HuH-7.5 (cell line): ENCODE data around the gene SMC3.
"Not testable (repeated sequence)": the region's sequence is repeated elsewhere in the genome, so short reads cannot be mapped to it uniquely, and the experiment has no call there.

Experiments used
- DNase-seq: peaks from one replicate; pipeline ENCODE4 v3.0.0; 2011; ENCODE audit warnings: low spot score

SMC3 gene

GRCh38 chr10:110584006-110584405 lies 16.5 kb downstream of the SMC3 start:
- no peak for DNase-seq

DNA sequence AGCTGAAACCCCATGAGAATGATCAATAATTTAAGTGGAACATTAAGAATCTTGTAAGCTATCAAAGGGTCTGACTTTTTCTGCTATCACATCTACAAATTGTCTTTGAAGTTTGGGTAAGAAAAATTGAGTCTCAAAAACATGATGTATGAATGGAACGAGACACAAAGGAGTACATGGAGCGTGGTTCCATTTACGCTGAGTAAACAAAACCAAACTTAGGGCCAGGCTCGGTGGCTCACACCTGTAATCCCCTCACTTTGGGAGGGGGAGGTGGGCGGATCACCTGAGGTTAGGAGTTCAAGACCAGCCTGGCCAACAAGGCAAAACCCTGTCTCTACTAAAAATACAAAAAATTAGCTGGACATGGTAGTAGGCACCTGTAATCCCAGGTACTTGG lies 24.3 kb downstream of the SMC3 start:
- DNase-seq, result no peak

DNA sequence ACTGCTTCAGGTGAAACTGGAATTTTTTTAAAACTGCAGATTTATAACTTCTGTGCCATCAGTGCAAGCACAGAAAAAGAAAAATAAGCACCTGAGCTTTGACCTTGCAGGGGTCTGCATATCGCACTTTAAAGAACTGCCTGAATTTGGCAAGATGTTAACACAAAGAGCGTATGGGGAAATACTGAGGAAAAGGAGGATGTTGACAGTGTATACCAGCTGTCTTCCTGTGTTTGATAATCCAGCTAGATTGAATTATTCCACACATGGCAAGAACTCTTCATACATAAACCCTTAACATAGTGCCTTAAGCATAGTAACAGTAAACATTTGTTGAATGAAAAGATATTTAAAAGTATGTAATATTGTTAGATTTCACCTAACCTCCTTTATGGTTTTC lies 30.0 kb downstream of the SMC3 start:
- no peak for DNase-seq

GRCh38 chr10:110600487-110601101 lies 33.1 kb downstream of the SMC3 start:
- DNase-seq, result peak; percentile 22

DNA sequence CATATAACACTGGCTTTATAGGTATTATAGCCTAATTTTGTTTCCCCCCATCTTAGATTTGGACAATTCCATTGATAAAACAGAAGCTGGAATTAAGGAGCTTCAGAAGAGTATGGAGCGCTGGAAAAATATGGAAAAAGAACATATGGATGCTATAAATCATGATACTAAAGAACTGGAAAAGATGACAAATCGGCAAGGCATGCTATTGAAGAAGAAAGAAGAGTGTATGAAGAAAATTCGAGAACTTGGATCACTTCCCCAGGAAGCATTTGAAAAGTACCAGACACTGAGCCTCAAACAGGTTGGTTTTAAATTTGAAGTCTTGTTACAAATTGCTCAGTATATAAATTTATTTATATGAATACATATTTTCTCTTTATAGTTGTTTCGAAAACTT lies 34.1 kb downstream of the SMC3 start:
- DNase-seq, result no peak

DNA sequence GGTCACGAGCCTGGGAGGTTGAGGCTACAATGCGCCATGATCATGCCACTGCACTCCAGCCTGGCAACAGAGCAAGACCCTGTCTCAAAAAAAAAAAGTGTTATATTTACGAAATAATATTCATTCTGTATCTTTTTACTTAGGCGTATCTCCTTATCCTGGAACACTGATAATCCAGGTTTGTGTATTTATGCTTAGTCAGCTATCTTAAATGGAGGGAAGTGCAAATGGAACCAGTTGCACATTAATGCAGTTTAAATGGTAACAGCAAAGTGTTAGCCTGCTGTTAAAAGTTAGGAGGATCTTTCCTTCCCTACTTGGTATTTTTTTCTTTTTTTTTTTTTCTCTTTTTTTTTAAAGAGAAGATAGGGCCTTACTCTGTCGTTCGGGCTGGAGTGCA lies 40.6 kb downstream of the SMC3 start:
- no peak for DNase-seq

DNA sequence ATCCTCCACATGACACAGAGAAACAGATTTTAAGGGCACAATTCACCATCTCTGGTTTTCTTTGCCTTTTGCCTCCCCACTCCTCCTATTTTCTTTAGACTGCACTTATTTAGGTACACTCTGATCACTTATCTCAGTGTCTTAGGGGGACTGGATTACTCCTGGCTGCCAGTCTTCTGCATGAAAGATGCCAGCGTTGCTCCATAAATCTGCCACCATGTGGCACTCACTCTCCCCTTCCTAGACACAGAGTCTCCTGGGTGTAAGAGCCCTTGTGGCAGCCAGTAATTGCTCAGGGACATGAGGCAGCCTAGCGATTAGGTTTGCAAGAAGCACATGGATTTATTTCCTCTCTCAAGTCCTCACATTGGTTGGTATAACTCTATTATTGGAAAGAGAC lies 42.1 kb downstream of the SMC3 start:
- no peak for DNase-seq

- peak; percentile 27 for DNase-seq
These were observed 42.8 kb downstream of the SMC3 start for GRCh38 chr10:110610308-110610774.

DNA sequence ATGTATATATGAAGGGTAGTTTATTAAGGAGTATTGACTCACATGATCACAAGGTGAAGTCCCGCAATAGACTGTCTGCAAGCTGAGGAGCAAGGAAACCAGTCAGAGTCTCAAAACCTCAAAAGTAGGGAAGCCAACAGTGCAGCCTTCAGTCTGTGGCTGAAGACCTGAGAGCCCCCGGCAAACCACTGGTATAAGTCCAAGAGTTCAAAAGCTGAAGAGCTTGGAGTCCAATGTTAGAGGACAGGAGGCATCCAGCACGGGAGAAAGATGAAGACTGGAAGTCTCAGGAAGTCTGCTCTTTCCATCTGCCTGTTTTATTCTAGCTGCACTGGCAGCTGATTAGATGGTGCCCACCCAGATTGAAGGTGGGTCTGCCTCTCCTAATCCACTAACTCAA lies 43.3 kb downstream of the SMC3 start:
- DNase-seq, result not testable (repeated sequence)

- DNase-seq, result no peak
These were observed 44.6 kb downstream of the SMC3 start for GRCh38 chr10:110612087-110612486.

- DNase-seq, result no peak
These were observed 45.1 kb downstream of the SMC3 start for GRCh38 chr10:110612629-110613028.

GRCh38 chr10:110613341-110613995 lies 46.0 kb downstream of the SMC3 start:
- DNase-seq, result no peak

- no peak for DNase-seq
These were observed 46.6 kb downstream of the SMC3 start for GRCh38 chr10:110613996-110614495.

DNA sequence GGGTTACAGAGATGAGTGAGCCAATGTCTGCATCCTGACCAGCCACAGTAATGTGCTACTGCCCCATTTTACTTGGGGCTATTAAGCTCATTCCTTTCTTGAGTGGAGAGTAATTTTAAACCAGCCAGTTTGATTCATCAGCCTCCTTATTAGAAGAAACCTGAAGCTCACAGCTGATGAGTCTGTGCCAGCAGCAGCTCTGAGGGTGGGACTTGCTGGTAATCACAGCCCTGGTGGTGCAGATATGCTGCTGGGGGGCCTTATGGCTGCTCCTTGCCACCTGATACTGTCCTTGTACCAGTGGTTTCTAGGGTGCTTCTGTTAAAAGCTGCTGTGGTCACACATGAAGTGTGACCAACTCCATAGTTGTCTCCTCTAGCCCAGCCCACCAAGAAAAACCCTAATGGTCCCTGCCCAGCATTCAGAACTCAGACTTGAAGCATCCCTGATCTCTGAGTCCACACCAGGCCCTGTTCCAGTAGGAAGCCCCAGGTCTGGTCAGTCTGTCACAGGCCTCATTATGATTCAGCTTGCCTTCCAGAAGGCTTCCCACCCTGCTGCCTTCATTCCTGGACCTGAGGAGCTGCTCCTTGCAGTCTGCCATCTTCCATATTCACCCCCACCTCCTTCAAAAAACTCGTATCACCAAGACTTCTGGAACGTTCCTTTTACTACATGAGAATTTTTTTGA lies 47.7 kb downstream of the SMC3 start:
- DNase-seq, result no peak

DNA sequence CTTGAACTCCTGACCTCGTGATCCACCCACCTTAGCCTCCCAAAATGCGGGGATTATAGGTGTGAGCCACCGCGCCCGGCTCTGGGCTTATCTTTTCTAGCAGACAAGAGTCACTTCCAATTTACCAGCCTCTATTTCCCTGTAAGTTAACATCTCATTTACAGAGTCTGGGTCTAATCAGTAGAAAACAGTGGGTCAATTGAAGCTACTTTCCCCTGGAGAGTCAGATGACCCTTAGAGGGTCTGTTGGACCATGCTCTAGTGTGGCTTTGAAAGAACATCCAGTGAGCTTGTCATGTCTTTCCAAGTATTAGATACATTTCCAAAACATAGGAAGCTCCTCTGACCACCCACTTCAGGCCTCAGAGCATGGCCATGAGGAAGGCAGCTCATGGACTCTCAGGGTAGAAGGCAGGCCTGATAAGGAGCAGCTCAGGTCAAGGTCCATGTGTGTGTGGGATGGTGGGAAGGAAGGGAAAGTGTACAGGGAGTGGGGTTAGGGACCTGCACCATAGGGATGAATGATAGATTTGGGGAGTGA lies 49.1 kb downstream of the SMC3 start:
- no peak for DNase-seq

GRCh38 chr10:110617425-110618229 lies 50.1 kb downstream of the SMC3 start:
- no peak for DNase-seq

GRCh38 chr10:110618230-110618610 lies 50.7 kb downstream of the SMC3 start:
- no peak for DNase-seq

DNA sequence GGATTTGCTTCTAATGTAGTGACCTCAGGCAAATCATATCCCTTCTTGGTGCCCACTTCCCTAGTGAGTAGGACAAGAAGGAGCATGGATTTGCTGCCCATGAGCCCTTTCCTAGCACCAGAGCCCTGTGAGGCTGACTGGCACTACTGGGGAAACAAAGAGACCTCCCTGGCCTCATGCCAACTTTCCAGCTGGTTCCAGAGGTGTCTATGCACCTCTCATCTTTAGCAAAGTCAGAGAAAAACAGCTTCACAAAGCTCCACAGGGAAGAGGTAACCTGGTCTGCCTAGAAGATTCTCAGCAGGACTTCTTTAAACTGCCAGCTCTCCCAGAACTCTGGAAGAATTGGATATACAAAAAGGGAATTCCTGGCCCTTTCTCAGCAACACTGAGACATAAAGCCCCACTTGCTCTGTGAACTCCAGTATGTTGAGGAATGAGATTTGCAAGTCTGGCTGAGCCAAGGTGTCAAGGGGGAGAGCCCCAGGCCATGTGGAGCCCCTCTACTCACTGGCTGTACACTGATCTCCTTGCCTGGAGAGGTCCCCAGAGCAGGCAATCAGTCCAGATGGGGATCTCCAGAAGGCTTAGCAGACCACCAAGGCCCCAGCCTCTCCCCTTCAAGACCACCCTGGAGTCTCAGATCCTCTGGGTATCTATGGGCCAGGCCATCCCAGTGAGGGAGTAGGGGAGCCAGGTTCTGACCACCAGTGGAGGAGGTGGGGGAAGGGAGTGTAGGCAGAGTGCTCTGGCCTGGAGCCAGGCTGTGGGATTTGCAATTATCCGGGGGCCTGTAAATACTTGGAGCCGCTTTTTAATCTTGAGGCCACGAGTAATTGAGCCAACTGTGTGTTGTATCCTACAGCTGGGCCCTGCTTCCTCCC lies 52.3 kb downstream of the SMC3 start:
- no peak for DNase-seq

DNA sequence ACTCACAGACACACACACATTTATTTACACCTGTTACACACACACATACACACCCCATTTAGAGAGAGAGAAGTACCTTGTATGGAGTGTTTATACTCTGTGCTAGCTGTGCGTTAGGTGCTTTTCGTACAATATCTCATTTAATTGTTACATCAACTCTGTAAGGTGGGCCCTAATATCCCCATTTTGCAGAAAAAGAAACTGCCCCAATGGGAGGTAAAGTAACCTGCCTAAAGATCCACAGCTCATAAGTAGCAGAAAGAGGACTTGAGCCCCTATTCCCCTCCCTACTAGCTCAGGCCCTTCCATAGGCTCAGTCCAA lies 52.9 kb downstream of the SMC3 start:
- DNase-seq, result no peak

- DNase-seq, result not testable (repeated sequence)
These were observed 55.8 kb downstream of the SMC3 start for GRCh38 chr10:110623316-110623715.

- no peak for DNase-seq
These were observed 57.9 kb downstream of the SMC3 start for GRCh38 chr10:110625356-110625894.
